ENCODE data around the gene DDX25.

DNA sequence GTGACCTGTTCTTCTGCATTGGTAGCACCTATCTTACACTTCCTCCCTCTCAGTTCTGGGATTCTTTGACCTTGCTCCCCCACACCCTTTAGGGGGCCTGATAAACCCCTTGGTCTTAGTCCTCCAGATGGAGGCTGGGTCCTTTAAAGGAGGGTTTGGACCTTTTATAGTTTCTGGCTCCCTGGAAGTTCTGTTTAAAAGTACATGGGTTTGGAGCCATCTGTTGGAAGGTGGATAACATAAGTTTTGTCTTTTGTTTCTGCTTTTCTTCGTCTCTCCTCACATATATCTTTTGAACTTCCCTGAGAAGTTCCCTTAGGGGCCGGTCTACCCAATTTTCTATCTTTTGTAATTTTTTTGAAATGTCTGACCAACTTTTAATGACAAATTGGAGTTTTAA lies 34.8 kb upstream of the DDX25 start:
- TF ChIP-seq, protein P1, sequence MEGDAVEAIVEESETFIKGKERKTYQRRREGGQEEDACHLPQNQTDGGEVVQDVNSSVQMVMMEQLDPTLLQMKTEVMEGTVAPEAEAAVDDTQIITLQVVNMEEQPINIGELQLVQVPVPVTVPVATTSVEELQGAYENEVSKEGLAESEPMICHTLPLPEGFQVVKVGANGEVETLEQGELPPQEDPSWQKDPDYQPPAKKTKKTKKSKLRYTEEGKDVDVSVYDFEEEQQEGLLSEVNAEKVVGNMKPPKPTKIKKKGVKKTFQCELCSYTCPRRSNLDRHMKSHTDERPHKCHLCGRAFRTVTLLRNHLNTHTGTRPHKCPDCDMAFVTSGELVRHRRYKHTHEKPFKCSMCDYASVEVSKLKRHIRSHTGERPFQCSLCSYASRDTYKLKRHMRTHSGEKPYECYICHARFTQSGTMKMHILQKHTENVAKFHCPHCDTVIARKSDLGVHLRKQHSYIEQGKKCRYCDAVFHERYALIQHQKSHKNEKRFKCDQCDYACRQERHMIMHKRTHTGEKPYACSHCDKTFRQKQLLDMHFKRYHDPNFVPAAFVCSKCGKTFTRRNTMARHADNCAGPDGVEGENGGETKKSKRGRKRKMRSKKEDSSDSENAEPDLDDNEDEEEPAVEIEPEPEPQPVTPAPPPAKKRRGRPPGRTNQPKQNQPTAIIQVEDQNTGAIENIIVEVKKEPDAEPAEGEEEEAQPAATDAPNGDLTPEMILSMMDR (IDR thresholded peaks at IDR 0.05 in 2 of 3, conservative IDR thresholded peaks at IDR 0.05 in 1 of 3; ENCODE audit: control insufficient read depth in 2 of 3, extremely low read depth in 1 of 3, insufficient read depth in 1 of 3, low read depth in 3 of 3, low read length in 3 of 3): no peak
- TF ChIP-seq FOXM1 (IDR thresholded peaks at IDR 0.05; ENCODE audit: low read depth, low read length) (no peak), SPI1 (IDR thresholded peaks at IDR 0.05; ENCODE audit: borderline replicate concordance, insufficient read depth, low read depth, low read length) (no peak), STAT1 (conservative IDR thresholded peaks at IDR 0.05) (no peak), SP1 (IDR thresholded peaks at IDR 0.05; ENCODE audit: low read depth, low read length) (no peak), JUND (IDR thresholded peaks at IDR 0.05; ENCODE audit: low read depth, low read length) (no peak), BRCA1 (IDR thresholded peaks at IDR 0.05; ENCODE audit: low read depth, low read length) (no peak), EZH2 (IDR thresholded peaks at IDR 0.05; ENCODE audit: borderline replicate concordance, control insufficient read depth, low read depth, low read length) (no peak), HDGF (IDR thresholded peaks at IDR 0.05) (no peak)

Data from GM12878 (cell line).